ENCODE measurements around the gene MARCHF6.

Gene MARCHF6, protein sequence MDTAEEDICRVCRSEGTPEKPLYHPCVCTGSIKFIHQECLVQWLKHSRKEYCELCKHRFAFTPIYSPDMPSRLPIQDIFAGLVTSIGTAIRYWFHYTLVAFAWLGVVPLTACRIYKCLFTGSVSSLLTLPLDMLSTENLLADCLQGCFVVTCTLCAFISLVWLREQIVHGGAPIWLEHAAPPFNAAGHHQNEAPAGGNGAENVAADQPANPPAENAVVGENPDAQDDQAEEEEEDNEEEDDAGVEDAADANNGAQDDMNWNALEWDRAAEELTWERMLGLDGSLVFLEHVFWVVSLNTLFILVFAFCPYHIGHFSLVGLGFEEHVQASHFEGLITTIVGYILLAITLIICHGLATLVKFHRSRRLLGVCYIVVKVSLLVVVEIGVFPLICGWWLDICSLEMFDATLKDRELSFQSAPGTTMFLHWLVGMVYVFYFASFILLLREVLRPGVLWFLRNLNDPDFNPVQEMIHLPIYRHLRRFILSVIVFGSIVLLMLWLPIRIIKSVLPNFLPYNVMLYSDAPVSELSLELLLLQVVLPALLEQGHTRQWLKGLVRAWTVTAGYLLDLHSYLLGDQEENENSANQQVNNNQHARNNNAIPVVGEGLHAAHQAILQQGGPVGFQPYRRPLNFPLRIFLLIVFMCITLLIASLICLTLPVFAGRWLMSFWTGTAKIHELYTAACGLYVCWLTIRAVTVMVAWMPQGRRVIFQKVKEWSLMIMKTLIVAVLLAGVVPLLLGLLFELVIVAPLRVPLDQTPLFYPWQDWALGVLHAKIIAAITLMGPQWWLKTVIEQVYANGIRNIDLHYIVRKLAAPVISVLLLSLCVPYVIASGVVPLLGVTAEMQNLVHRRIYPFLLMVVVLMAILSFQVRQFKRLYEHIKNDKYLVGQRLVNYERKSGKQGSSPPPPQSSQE

DNA sequence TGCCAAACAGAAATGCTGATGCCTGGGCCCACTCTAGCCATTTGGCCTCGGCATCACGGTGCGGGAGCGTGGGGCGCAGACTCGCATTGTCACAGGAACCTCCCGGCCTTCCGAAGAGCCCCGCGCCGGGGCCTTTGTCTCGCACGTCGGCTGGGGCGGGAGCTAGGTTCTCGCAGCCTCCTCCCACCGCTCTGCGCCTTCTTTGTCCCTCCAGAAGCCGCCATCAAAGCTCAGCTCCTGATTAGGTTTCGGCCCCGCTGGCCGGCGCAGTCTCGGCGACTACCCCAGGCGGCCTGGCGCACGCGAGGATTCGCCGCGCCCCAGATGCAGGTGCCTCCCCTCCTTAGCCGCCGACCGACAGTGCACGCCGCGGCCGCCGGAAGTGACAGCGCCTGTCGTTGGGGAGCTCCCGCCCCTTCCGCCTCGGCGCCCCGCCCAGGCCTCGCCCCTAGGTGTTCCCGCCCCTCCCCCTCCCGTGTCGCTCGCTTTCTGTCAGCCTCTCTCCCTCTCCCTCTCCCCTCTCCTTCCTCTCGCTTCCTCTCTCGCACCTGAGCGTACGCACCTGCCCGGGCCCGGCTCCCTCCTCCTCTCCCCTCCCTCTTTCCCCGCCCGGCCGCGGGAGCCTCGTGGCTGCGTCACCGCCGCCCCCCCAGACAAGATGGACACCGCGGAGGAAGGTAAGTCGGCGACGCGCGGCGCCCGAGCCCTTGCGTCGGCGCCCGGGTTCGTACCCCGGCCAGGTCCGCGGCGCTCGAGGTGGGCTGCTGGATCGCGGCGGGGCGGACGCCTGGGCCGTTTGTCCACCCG lies at the start of gene MARCHF6:
Gene MARCHF6 (plus strand): TSS at position 455 of the 807 bp plus-strand sequence. CDS start 204 bp downstream, at position 659.
- DNase-seq (ENCODE audit: low read depth): peak; percentile 94

- no peak for DNase-seq (ENCODE audit: low read depth)
These were observed 49.8 kb upstream of the MARCHF6 start for GRCh38 chr5:10303699-10304170.

DNA sequence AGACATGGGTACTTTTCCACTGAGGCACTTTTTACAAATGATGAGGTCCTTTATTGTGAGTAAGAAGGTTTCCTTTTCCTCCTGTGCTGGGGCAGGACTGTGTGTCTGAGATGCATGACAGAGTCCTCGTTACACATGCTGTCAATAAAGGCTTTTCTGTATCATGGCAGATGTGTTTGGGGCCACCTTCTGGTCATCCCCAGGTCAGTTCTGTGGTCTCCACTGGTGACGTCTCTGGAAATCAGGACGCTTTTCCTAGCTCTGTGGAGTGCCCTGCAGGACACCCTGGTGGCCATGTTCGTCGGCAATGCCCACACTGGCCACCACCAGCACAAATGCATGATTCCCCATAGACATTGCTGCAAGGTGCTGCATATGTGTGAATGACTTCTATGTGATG lies 48.6 kb upstream of the MARCHF6 start:
- DNase-seq (ENCODE audit: low read depth): no peak

- no peak for DNase-seq (ENCODE audit: low read depth)
These were observed 47.4 kb upstream of the MARCHF6 start for GRCh38 chr5:10306114-10306513.

GRCh38 chr5:10306806-10307205 lies 46.7 kb upstream of the MARCHF6 start:
- DNase-seq (ENCODE audit: low read depth): no peak

DNA sequence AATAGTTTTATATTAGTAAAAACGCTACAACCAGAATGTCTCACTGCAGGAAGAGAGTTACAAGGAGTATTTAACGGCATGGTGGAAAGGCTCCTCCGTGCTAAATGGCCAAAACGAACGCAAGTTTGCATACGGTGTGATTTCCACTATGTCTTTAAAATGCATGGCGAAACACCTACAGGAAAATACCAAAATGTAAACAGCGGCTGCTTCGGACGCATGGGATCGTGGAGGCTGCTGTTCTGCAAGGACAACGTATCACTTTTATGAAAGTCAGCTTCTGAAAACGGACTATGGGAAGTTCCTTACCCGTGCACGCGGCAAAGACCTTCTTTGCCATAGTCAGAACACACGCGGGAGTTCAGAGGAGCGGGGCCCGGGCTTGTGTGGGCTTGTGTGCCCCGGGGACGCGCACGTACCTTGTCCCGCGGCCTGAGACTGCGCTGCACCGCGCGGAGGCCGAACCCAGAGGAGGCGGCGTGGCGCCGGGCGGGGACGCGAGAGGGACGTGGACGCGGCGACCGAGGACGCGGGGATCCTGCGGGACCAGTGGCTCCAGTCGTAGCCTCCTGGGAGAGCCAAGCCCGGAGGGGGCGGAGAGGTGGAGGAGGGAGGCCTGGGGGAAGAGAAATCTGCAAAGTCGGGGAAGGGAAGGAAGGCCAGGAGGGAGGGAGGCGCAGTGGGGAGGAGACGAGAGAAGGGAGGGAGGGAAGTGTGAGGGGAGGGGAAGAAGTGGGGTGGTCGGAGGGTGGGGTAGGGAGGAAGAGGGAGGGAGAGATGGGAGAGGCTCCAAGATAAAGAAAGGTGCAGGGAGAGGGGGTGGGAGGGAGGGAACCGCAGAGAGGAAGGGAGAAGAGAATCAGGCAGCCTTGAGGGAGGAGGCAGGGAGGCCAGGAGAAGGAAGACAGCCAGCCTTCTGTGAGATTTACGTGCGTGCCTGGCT lies 46.0 kb upstream of the MARCHF6 start, which contains the start of gene CMBL:
Gene CMBL (minus strand): TSS at position 697 of the 943 bp plus-strand sequence. CDS start 17,140 bp downstream, outside the sequence.
- DNase-seq (ENCODE audit: low read depth): peak; percentile 69

GRCh38 chr5:10308844-10309243 lies 44.7 kb upstream of the MARCHF6 start:
- DNase-seq (ENCODE audit: low read depth): no peak

DNA sequence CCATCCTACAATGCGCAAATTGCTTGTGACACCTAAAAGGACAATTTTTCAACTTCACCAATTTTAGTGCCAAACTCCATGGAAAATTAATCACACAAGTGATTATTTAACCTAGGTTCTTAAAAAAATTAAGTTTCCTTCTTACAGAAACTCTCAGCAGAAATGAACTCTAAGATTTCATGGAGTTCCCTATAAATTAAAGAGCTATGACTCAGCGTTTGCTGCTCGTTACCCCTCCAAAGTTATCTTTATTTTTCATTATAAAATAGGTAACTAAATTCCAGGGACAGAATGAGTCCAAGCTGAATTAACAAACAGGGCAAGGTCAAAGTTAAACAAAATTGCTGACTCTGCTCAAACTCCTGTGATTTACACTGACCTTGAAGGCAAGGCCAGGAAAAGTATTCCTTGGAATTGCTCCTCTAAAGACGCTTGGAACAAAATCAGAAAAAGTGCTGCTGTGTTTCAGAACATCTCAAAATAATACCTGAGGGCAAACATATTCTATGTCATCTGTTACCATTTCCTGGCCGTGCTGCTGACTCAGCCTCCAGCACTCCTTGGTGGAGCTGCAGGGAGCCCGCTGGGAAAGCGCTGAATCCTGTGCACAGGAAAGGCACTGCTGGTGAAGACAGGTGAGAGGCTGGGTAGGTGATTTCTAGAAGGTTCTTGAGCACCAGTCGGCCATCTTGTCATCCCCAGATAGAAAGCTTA lies 43.3 kb upstream of the MARCHF6 start:
- DNase-seq (ENCODE audit: low read depth): peak; percentile 91

GRCh38 chr5:10310835-10311570 lies 42.5 kb upstream of the MARCHF6 start:
- peak; percentile 78 for DNase-seq (ENCODE audit: low read depth)

DNA sequence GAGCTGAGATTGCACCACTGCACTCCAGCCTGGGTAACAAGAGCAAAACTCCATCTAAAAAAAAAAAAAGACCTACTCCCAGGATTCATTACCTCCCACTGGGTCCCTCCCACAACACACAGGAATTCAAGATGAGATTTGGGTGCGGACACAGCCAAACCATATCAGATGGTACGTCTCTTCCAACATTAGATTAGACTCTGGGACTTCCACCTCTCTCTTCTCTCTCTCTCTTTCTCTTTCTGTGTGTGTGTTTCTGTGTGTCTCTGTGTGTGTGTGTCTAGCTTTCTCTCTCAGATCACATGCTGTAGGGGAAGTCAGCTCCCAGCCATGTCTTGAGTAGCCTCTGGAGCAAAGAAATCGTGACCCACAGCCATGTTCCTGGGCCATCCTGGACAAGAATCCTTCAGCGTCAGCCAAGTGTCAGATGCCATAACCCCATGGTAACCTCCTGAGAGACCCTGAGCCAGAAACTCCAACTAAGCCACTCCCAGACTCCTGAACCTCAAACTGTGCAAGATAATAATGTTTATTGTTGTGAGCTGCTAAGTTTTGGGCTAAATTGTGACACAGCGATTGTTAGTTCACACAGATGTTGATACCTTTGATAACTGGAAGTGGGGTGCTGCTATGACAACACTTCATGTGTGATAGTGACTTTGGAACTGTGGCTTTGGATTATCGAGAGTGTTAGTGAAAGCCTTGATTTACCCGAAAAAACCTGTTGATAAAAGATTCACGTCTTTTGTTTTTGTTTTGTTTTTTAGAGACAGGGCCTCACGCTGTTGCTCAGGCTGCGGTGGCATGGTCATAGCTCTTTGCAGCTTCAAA lies 41.7 kb upstream of the MARCHF6 start:
- DNase-seq (ENCODE audit: low read depth): no peak

GRCh38 chr5:10315201-10315600 lies 38.3 kb upstream of the MARCHF6 start:
- no peak for DNase-seq (ENCODE audit: low read depth)

GRCh38 chr5:10315824-10316509 lies 37.5 kb upstream of the MARCHF6 start:
- no peak for DNase-seq (ENCODE audit: low read depth)

DNA sequence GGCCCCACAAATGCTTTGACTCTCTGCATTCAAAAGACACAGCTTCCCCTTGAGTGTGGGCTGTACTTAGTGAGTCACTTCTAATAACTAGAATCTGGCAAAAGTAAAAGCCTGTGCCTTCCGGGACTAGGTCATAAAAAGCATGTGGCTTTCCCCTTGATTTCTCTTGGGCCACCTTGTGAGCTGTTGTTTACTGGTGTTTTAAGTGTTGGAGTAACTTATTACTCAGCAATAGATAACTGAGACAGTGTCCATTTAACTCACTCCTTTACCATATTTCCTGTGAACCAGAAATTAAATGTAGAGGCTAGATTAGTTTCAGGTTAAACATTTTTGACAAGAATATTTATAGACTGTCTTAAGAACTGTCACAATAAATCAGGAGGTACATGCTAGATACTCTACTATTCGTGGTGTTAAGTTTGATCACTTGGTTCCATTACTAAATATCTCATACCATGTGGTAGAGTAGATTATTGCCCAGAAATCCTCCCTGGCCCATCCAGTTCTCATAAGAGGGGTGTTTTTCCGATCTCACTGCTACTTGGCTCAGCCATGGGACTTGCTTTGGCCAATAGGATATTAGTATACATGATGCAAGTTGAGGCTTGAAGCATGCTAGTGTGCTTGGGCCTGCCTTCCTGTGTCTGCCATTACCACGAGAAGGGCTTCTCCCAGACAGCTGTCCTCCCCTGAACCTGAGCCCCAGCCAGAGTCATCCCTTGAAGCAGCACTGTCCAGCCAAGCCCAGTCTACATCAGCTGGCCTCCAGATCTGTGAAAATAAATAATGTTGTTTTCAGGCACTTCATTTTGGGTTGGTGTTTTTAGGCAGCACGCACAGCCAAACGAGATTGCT lies 35.4 kb upstream of the MARCHF6 start:
- DNase-seq (ENCODE audit: low read depth): peak; percentile 59

GRCh38 chr5:10319202-10319851 lies 34.2 kb upstream of the MARCHF6 start:
- no peak for DNase-seq (ENCODE audit: low read depth)

DNA sequence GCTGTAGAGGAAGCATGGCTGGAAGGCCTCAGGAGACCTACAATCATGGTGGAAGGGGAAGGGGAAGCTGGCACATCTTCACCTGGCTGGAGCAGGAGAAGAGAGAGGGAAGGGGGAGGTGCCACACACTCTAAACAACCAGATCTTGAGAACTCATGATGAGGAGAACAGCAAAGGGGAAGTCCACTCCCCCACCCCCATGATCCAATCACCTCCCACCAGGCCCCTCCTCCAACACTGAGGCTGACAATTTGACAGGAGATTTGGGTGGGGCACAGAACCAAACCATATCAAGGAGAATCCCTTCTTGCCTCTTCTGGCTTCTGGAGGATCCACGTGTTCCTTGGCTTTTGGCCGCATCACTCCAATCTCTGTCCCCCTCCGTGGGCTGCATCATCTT lies 32.7 kb upstream of the MARCHF6 start:
- DNase-seq (ENCODE audit: low read depth): no peak

DNA sequence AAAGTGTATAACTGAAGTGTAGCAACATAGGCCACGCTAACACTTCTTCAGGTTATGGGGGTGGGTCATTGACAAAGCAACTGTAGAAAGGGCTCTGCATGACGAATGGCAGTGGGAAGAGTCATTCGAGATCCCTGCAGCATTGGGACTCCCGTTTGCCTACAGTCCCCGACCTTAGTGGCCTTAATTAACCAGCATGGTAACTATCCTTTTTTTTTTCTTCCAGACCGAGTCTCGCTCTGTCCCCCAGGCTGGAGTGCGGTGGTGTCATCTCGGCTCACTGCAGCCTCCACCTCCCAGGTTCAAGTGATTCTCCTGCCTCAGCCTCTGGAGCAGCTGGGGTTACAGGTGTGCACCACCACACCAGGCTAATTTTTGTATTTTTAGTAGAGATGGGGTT lies 31.6 kb upstream of the MARCHF6 start:
- DNase-seq (ENCODE audit: low read depth): no peak
